Epithelial cell of esophagus (primary cell): ENCODE measurements around the gene CROCC2.

Source experiments
- DNase-seq: peaks from one replicate; pipeline ENCODE4 v3.0.0; 2010; ENCODE audit warnings: low read depth
- H3K4me3 ChIP-seq: 2 replicates; pipeline ENCODE4 v1.5.1; 2011; ENCODE audit warnings: mild to moderate bottlenecking, low read length, control low read depth
- CTCF ChIP-seq: IDR thresholded peaks from 2 replicates; pipeline ENCODE4 v1.5.1; 2011; ENCODE audit warnings: low read depth, mild to moderate bottlenecking, low read length, control low read depth, inconsistent platforms; ENCODE audit not compliant: insufficient read depth; ENCODE audit errors: missing control alignments

Gene CROCC2

DNA sequence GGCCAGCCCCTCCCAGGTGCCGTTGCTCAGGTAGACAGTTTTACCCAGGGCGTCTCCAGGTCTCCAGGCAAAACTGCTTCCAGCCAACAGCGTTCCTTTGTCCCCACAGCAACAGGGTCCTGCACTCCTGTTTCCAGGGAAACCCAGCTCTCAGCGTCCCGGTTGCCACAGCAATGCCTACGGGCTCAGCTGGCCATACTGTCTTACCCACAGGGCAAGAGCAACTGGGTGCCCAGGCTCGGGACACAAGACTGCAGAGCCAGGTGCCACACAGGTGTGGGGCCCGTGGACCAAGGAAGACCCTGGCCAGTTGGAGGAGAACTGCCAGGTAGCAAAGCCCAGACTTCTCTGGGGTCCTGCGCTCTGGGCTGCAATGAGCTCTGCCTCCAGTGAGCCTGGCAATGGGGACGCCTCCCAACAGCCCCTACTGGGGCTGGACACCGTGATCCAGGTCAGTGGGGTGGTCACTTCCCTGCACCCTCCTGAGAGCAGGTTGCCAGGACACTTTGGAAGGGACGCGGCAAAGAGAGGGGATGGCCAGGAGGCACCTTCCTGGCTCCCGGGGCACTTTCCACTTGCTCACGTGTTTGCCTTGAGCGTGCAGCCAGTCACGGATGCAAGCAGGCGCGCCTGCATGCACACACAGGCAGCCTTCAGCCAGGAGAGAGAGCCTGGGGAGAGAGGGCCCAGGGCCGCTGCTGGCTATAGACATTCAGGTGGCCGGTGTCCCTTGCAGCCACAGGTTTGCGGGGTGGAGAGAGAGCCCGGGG is at the start of gene CROCC2:
CROCC2 (plus strand) TSS at position 196 of the 770 bp plus-strand sequence; CDS start at position 374, 178 bp downstream.
- TF ChIP-seq CTCF: no peak
- no peak within 1 kb of the TSS for H3K4me3 ChIP-seq
- no peak for DNase-seq

DNA sequence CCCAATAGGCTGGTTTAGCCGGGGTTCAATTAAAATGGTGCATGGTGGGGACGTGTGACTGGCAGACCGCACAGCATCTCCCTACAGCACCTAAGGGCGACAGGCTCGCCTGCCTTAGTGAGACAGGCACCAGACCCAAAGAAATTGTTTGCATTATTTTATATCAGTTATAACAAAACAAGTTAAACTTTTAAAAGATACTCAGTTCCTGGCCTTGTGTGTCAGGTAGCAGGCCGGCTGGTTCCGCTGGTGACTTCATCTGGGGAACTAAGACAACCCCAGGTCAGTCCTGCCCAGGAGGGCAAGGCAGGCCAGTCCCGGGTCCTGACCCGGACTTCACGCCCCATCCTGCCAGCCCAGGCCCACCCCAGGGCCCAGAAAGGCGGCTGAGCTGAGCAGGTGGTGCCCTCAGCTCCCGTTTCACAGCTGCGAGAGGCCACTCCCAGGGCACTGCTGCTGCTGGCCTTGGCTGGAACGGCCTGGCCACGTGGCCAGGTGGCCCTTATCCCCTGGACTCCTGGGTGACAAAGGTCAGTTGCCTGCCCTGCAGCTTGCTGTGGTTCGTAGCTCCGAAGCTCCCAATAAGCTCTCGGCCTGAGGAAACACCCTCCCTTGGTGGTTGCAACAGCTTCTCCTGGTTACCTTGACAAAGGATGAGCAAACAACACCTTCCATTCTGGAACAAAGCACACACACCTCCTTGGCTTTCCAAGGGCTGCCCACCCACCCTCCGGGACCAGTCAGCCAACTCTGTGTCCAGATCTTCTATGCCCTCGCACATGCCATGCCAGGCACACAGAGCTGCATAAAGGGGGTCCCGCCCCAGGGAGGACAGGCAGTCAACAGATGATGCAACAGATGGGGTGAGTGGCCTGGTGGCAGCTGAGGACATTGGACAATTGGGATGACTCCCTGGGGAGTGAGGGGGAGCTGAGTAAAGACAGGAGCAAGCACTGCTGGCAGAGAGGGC is 48.8 kb upstream of the CROCC2 start:
- H3K4me3 ChIP-seq: no peak overlapping the region
- no peak for TF ChIP-seq CTCF

DNA sequence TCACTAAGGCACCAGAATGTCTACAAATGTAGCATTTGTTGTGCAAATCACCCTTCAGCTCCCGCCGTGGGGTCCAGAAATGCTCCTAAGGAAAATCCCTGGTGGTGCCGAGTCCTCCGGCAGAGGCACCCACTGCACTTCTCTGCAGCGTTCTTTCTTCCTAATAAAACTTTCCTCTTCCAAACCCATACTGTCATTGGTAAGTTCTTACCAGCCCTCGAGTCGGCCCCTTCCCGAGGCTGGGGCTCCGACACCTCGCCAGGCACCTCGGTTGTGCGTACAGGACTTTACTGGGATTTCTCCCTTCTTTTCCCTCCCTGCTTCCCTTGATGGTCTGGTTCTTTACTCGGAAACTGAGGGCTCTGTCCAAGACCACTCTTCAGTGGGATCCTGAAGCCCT is 47.8 kb upstream of the CROCC2 start:
- H3K4me3 ChIP-seq: no peak overlapping the region
- TF ChIP-seq CTCF: no peak
- no peak for DNase-seq

More for the DNA sequence above, 48.8 kb upstream of the CROCC2 start:
- DNase-seq: no peak

GRCh38 chr2:240858871-240859270 is 47.3 kb upstream of the CROCC2 start:
- no peak for DNase-seq

DNA sequence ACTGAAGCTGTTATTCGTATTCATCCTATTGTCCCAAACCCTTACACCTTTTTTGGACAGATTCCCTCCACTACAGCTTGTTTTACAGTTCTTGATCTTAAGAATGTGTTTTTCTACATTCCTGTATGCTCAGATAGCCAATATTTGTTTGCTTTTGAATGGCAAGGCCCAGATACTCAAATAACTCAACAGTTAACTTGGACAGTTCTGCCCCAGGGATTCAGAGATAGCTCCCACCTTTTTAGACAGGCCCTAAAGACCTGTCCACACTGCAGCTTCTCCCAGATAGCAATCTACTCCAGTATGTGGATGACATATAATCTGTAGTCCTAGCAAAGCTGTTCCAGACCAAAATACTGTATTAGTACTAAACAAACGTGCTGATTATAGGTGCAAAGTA is 44.6 kb upstream of the CROCC2 start:
- TF ChIP-seq CTCF: no peak
- no peak overlapping the region for H3K4me3 ChIP-seq
- DNase-seq: no peak

More at GRCh38 chr2:240858871-240859270, 47.3 kb upstream of the CROCC2 start:
- TF ChIP-seq CTCF: no peak
- no peak overlapping the region for H3K4me3 ChIP-seq

DNA sequence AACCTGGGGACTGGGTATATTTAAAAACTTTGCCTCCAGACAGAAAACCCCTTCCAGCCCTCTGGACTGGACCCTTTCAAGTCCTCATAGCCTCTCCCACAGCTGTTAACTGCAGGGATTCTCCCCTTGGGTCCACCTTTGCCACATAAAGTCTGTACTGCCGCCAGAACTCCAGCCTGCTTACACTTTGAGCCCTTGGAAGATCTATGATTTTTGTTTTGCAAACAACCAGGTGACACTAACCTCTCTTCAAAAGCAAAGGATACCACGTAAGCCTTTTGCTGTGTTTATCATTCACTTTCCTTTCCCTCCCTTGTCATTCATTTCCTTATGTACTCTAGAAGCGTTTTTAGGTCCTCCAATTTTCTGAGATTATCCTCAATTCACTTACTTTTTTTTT is 41.7 kb upstream of the CROCC2 start:
- no peak for DNase-seq
- TF ChIP-seq CTCF: no peak

More for the DNA sequence above, 41.7 kb upstream of the CROCC2 start:
- H3K4me3 ChIP-seq: no peak overlapping the region
